HepG2 (cell line): ENCODE data around the gene PLIN1. TPM values are rescaled to one million over a fixed set of nuclear protein-coding genes. Genes with fewer than 3 reads are reported as not detected.

Experiments
- ATAC-seq: fragments of 200-7000 bp; cut with Tn5 transposase; 3 replicates; pipeline ENCODE4 v1.9.1; 2020; ENCODE audit warnings: mild to moderate bottlenecking, moderate library complexity
- BruUV-seq: library from RNA; stranded (reverse); fragments of 400-500 nt; replicated peaks from 2 replicates; lab custom pipeline; 2021; lab: Mats Ljungman, UMichigan
- CTCF ChIA-PET: fragments of 300-600 bp; formaldehyde crosslinking; extraction: SDS; loops from one replicate; lab custom pipeline; 2021; ENCODE audit warnings: low total read pairs, inconsistent platforms, low intra/inter-chr PET ratio; lab: Yijun Ruan, JAX
- POLR2A ChIA-PET: fragments of 350-600 bp; sonication (Branson Sonifier 250); formaldehyde crosslinking; loops from one replicate; lab custom pipeline; 2020; ENCODE audit warnings: antibody characterized with exemption, inconsistent platforms; lab: Yijun Ruan, JAX
- DNase-seq: peaks from one replicate; pipeline ENCODE4 v3.0.0-alpha.2; 2015; ENCODE audit warnings: low spot score
- FAIRE-seq: peaks from 3 replicates; lab custom pipeline; 2011; peaks lifted over from hg19 to GRCh38; lab: Jason Lieb, UNC
- H2AFZ ChIP-seq: one replicate; pipeline ENCODE4 v1.6.1; 2011; ENCODE audit warnings: low read length, inconsistent platforms
- H3K27ac ChIP-seq: fragments of 300-600 bp; 3 replicates; pipeline ENCODE4 v1.8.0; 2011; ENCODE audit warnings: mixed run types, mild to moderate bottlenecking, mixed read lengths, low read length, inconsistent platforms; ENCODE audit not compliant: insufficient read depth; ENCODE audit errors: extremely low read length
- H3K27me3 ChIP-seq, 2 experiments: fragments of 200-600 bp in 1 of 2; 2 replicates in 1 of 2; 3 replicates in 1 of 2; pipeline versions ENCODE4 v1.6.0 to v1.8.0; 2011; ENCODE audit warnings: low read length in 2 of 2, mild to moderate bottlenecking in 2 of 2, moderate library complexity in 2 of 2, inconsistent platforms in 1 of 2; ENCODE audit not compliant: insufficient read depth in 2 of 2, control insufficient read depth in 1 of 2
- H3K36me3 ChIP-seq, 2 experiments: fragments of 200-600 bp in 1 of 2; replicated peaks in 1 of 2; 2 replicates in 1 of 2; 3 replicates in 1 of 2; pipeline versions ENCODE4 v1.5.1 to v1.8.0; 2011; ENCODE audit warnings: low read length in 2 of 2, inconsistent platforms in 1 of 2; ENCODE audit not compliant: insufficient read depth in 2 of 2, control insufficient read depth in 1 of 2
- H3K4me1 ChIP-seq: 2 replicates; pipeline ENCODE4 v1.5.1; 2012; ENCODE audit warnings: low read length, inconsistent platforms; ENCODE audit not compliant: insufficient read depth
- H3K4me2 ChIP-seq: 2 replicates; pipeline ENCODE4 v1.6.0; 2011; ENCODE audit warnings: low read depth, low read length, inconsistent platforms
- H3K4me3 ChIP-seq, 3 experiments: fragments of 200-600 bp in 1 of 3; sonication (generic), shearing (Covaris generic) in 1 of 3; replicated peaks in 1 of 3; 2 replicates each; pipeline ENCODE4 v1.5.1; 2011 to 2016; ENCODE audit warnings: low read length in 3 of 3, inconsistent platforms in 2 of 3, low read depth in 2 of 3, mild to moderate bottlenecking in 2 of 3, control low read depth in 1 of 3, mixed read lengths in 1 of 3; ENCODE audit not compliant: insufficient read depth in 1 of 3
- H3K79me2 ChIP-seq: one replicate; pipeline ENCODE4 v1.6.1; 2011; ENCODE audit warnings: low read length, inconsistent platforms; ENCODE audit not compliant: insufficient read depth
- H3K9ac ChIP-seq: 2 replicates; pipeline ENCODE4 v1.6.0; 2011; ENCODE audit warnings: mild to moderate bottlenecking, low read depth, low read length, inconsistent platforms; ENCODE audit not compliant: insufficient read depth
- H3K9me3 ChIP-seq: 2 replicates; pipeline ENCODE4 v1.5.1; 2012; ENCODE audit warnings: mild to moderate bottlenecking, low read length
- H4K20me1 ChIP-seq: 2 replicates; pipeline ENCODE4 v1.6.0; 2011; ENCODE audit warnings: inconsistent platforms, mild to moderate bottlenecking, low read length, moderate library complexity; ENCODE audit not compliant: insufficient read depth
- CENPT ChIP-seq: sonication (generic); formaldehyde crosslinking; IDR thresholded peaks from 2 replicates; pipeline ENCODE4 v1.8.0; 2022; ENCODE audit warnings: low read depth, mild to moderate bottlenecking, moderate library complexity, missing genetic modification reagents
- ETV5 ChIP-seq: IDR thresholded peaks from 2 replicates; pipeline ENCODE4 v1.6.1; 2018; ENCODE audit warnings: missing biosample characterization, missing genetic modification reagents, inconsistent platforms, borderline replicate concordance
- NCOA2 ChIP-seq: sonication (generic); formaldehyde crosslinking; IDR thresholded peaks from 2 replicates; pipeline ENCODE4 v1.8.0; 2022; ENCODE audit warnings: inconsistent platforms
- NFIC ChIP-seq: IDR thresholded peaks from 2 replicates; pipeline ENCODE4 v1.6.1; 2012; ENCODE audit warnings: mild to moderate bottlenecking, low read length, inconsistent platforms
- NRL ChIP-seq: sonication (generic); formaldehyde crosslinking; IDR thresholded peaks from 2 replicates; pipeline ENCODE4 v1.5.0; 2020; ENCODE audit warnings: missing genetic modification reagents, mild to moderate bottlenecking, moderate library complexity, borderline replicate concordance
- SAFB2 ChIP-seq: sonication (generic); formaldehyde crosslinking; IDR thresholded peaks from 2 replicates; pipeline ENCODE4 v1.5.1; 2020; ENCODE audit warnings: missing genetic modification reagents, low read depth, mild to moderate bottlenecking, borderline replicate concordance
- SOX13 ChIP-seq, 3 experiments: fragments of 450-650 bp in 1 of 3; sonication (generic) in 1 of 3; formaldehyde crosslinking in 1 of 3; IDR thresholded peaks in 2 of 3; conservative IDR thresholded peaks in 1 of 3; 2 replicates each; pipeline versions ENCODE4 v1.5.0 to v1.6.1; 2016 to 2020; ENCODE audit warnings: antibody characterized with exemption in 1 of 3, mild to moderate bottlenecking in 1 of 3, missing compliant biosample characterization in 1 of 3, missing genetic modification reagents in 1 of 3, moderate library complexity in 1 of 3
- STAG1 ChIP-seq: sonication (generic); formaldehyde crosslinking; IDR thresholded peaks from 2 replicates; pipeline ENCODE4 v1.4.0; 2020; ENCODE audit warnings: missing genetic modification reagents
- TARDBP ChIP-seq: sonication (generic); formaldehyde crosslinking; IDR thresholded peaks from 2 replicates; pipeline ENCODE4 v1.8.0; 2022; ENCODE audit warnings: mild to moderate bottlenecking, missing genetic modification reagents
- ZFP36L2 ChIP-seq: sonication (generic); formaldehyde crosslinking; IDR thresholded peaks from 2 replicates; pipeline ENCODE4 v1.4.0; 2020; ENCODE audit warnings: missing genetic modification reagents
- ZIK1 ChIP-seq: sonication (generic); formaldehyde crosslinking; IDR thresholded peaks from 2 replicates; pipeline ENCODE4 v1.5.0; 2020; ENCODE audit warnings: mild to moderate bottlenecking, low read depth, missing genetic modification reagents, borderline replicate concordance
- ZNF510 ChIP-seq: sonication (generic); formaldehyde crosslinking; IDR thresholded peaks from 2 replicates; pipeline ENCODE4 v1.4.0; 2020; ENCODE audit warnings: low read depth, mild to moderate bottlenecking, missing genetic modification reagents
- ZNF530 ChIP-seq: sonication (generic); formaldehyde crosslinking; IDR thresholded peaks from 2 replicates; pipeline ENCODE4 v1.5.0; 2020; ENCODE audit warnings: low read depth, mild to moderate bottlenecking, missing genetic modification reagents
- ZNF780A ChIP-seq: sonication (generic); formaldehyde crosslinking; IDR thresholded peaks from 2 replicates; pipeline ENCODE4 v1.8.0; 2022; ENCODE audit warnings: mild to moderate bottlenecking, missing genetic modification reagents, moderate library complexity
- ZSCAN20 ChIP-seq: sonication (generic); formaldehyde crosslinking; IDR thresholded peaks from 2 replicates; pipeline ENCODE4 v1.4.0; 2020; ENCODE audit warnings: missing genetic modification reagents, mild to moderate bottlenecking, borderline replicate concordance
- WGBS: methylation state at CpG from one replicate; pipeline ENCODE4 v1.1.6; 2017; ENCODE audit warnings: low lambda C conversion rate; 5-methylcytosine and 5-hydroxymethylcytosine counted together
- in situ Hi-C: cut with HindIII; loops from 2 replicates; pipeline ENCODE4 v1.10.0; 2017; ENCODE audit warnings: low pct_unique_long_range_greater_than_20kb; ENCODE audit not compliant: extremely low pct_ligation_motif_present
- intact Hi-C: fragments of 100-400 bp; cut with micrococcal nuclease; formaldehyde crosslinking; loops from one replicate; pipeline ENCODE4 v1.10.0; 2022; ENCODE audit not compliant: unreplicated experiment
- polyA plus RNA-seq, 8 experiments: library from polyadenylated mRNA; depleted of rRNA in 3 of 8; stranded (reverse) in 7 of 8; unstranded in 1 of 8; fragments of >200 nt; fragmentation: Illumina TruSeq in 4 of 8; extraction: Trizol in 4 of 8; gene quantifications; 2 replicates each; pipeline versions ENCODE4 v1.2.1 to v1.2.3, GENCODE V29; 2011 to 2016; ENCODE audit warnings: low read depth in 4 of 8, missing spikeins in 1 of 8, mixed read lengths in 1 of 8; ENCODE audit not compliant: insufficient read depth in 1 of 8
- total RNA-seq, 5 experiments: library from RNA; depleted of rRNA; stranded (reverse); fragments of >200 nt; fragmentation: Illumina TruSeq; extraction: Trizol; gene quantifications; 2 replicates each; pipeline ENCODE4 v1.2.3, GENCODE V29; 2016; ENCODE audit warnings: low read depth in 1 of 5
- TF ChIP-seq, protein P1 (sequence below): sonication (generic); formaldehyde crosslinking; IDR thresholded peaks from 2 replicates; pipeline ENCODE4 v1.5.1; 2020; ENCODE audit warnings: mild to moderate bottlenecking, missing genetic modification reagents, moderate library complexity
- TF ChIP-seq, protein P2 (sequence below): sonication (generic); formaldehyde crosslinking; IDR thresholded peaks from 2 replicates; pipeline ENCODE4 v1.5.1; 2020; ENCODE audit warnings: missing genetic modification reagents, mild to moderate bottlenecking, borderline replicate concordance

The PLIN1 gene
- total and polyA plus RNA-seq, 2 of the 13 experiments (the other 11 are each of a cell fraction or from before 2014, with no cell fraction given): 0.74 to 1.2 TPM

DNA sequence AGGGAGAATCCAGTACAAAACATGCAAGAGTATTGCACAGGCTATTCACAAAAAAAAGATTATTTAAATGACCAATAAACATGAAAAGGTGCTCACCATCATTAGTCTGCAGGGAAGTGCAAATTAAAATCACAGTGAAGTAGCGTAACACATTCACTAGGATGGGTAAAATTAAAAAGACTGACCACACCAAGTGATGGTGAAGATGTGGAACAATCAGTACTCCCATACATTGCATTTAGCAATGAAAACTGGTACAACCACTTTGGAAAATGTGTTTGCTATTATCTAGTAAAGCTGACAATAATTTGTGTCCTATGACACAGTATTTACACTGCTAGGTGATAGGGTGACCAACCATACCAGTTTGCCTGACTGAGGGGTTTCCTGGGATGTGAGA is 45.5 kb upstream of the PLIN1 start:
- Histone ChIP-seq H3K4me3 (no peak overlapping the region), H3K79me2 (no peaks in the 10 kb centered on the region), H2AFZ (no peak overlapping the region), H3K36me3 (no peaks in the 10 kb centered on the region), H3K4me2 (no peak overlapping the region), H3K9me3 (no peaks in the 10 kb centered on the region), H3K4me1 (no peaks in the 10 kb centered on the region), H3K27me3 (peaks cover 0 to 14% of the 10 kb centered on the region in 2 experiments; a peak in 2 of 5 replicates), H3K9ac (no peak overlapping the region), H4K20me1 (no peaks in the 10 kb centered on the region), H3K27ac (no peak overlapping the region)
- no TSS peak for BruUV-seq
- FAIRE-seq (no peak), DNase-seq (no peak), ATAC-seq (no peak)
- ChIA-PET POLR2A (no interaction called here), CTCF (no interaction called here)
- intact Hi-C loops: no loop called here
- 88% methylated on average over 1 of the region's 1 CpG for WGBS
- TF ChIP-seq ZIK1 (CRISPR knock-in tag) (no peak), STAG1 (no peak), ZFP36L2 (CRISPR knock-in tag) (no peak), NCOA2 (CRISPR knock-in tag) (no peak), ZNF780A (CRISPR knock-in tag) (no peak), SOX13 (IDR thresholded peaks at IDR 0.05) (no peak), SOX13 (CRISPR knock-in tag; conservative IDR thresholded peaks at IDR 0.05 in 1 of 2, IDR thresholded peaks at IDR 0.05 in 1 of 2) (no peak), CENPT (CRISPR knock-in tag) (no peak), ZSCAN20 (CRISPR knock-in tag) (no peak), ZNF510 (CRISPR knock-in tag) (no peak), ETV5 (CRISPR knock-in tag) (no peak), NFIC (no peak), ZNF530 (CRISPR knock-in tag) (no peak), TARDBP (CRISPR knock-in tag) (no peak), SAFB2 (CRISPR knock-in tag) (no peak), NRL (CRISPR knock-in tag) (no peak)
- TF ChIP-seq, protein P1, sequence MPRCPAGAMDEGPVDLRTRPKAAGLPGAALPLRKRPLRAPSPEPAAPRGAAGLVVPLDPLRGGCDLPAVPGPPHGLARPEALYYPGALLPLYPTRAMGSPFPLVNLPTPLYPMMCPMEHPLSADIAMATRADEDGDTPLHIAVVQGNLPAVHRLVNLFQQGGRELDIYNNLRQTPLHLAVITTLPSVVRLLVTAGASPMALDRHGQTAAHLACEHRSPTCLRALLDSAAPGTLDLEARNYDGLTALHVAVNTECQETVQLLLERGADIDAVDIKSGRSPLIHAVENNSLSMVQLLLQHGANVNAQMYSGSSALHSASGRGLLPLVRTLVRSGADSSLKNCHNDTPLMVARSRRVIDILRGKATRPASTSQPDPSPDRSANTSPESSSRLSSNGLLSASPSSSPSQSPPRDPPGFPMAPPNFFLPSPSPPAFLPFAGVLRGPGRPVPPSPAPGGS: no peak
- TF ChIP-seq, protein P2, sequence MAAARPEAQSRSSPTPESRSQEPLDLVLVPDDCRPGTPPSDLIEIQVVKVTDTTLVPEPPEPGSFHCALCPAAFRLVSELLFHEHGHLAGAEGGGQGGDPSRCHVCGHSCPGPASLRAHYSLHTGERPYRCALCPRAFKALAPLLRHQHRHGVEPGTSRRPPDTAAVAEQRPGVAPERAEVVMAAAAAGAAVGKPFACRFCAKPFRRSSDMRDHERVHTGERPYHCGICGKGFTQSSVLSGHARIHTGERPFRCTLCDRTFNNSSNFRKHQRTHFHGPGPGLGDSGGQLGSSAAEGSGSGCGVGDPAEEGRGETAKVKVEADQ (CRISPR knock-in tag): no peak
- in situ Hi-C loops: loop anchor here (25.0 kb wide), 1 partner anchor 363 kb away; no protein-coding TSS in a partner anchor
